Activated naive CD4-positive, alpha-beta T cell treated with anti-CD3 and anti-CD28 coated beads, Interleukin-2, amount 50 U/mL, for 24 hours (primary cell): ENCODE data around the gene MYO5A.
"Not testable (repeated sequence)": the region's sequence is repeated elsewhere in the genome, so short reads cannot be mapped to it uniquely, and the experiment has no call there.

Experiments
- H3K27ac Mint-ChIP-seq: one replicate; pipeline ENCODE4 v1.8.0; 2021; ENCODE audit warnings: mild to moderate bottlenecking, mixed read lengths
- H3K27me3 Mint-ChIP-seq: one replicate; pipeline ENCODE4 v1.8.0; 2021; ENCODE audit warnings: mixed read lengths
- H3K36me3 Mint-ChIP-seq: one replicate; pipeline ENCODE4 v1.8.0; 2021; ENCODE audit warnings: mixed read lengths
- H3K4me1 Mint-ChIP-seq: one replicate; pipeline ENCODE4 v1.8.0; 2021; ENCODE audit warnings: mixed read lengths
- H3K4me3 Mint-ChIP-seq: one replicate; pipeline ENCODE4 v1.8.0; 2021; ENCODE audit warnings: mild to moderate bottlenecking, mixed read lengths
- H3K9me3 Mint-ChIP-seq: one replicate; pipeline ENCODE4 v1.8.0; 2021; ENCODE audit warnings: mixed read lengths

Gene MYO5A

GRCh38 chr15:52436981-52437380 lies 91.7 kb downstream of the MYO5A start:
- H3K27ac Mint-ChIP-seq = no peak overlapping the region
- H3K36me3 Mint-ChIP-seq = peaks cover 8% of the 10 kb centered on the region
- no peaks in the 10 kb centered on the region for H3K9me3 Mint-ChIP-seq
- peaks cover 49% of the 10 kb centered on the region for H3K4me1 Mint-ChIP-seq
- H3K27me3 Mint-ChIP-seq = no peaks in the 10 kb centered on the region
- no peak overlapping the region for H3K4me3 Mint-ChIP-seq

DNA sequence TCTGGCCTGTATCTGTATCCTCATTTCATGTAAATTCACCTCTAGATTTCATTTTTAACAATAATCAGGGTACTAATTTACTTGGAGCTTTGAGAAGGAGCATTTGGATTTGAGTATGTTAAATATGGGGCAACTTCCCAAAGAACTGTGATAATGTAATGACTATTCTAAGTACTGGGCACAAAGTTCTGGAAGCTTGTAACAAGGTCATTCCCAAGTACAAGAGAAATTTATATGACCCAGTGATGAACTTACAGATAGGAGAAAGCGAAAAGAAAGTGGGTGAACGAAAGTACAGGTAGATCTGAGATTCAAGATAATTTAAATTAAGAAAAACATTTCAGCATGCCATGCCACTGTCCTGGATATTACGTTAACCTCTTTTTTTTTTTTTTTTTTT lies 93.8 kb downstream of the MYO5A start:
- Mint-ChIP-seq H3K27ac (no peak overlapping the region), H3K9me3 (no peaks in the 10 kb centered on the region), H3K36me3 (peaks cover 8% of the 10 kb centered on the region), H3K4me1 (peaks cover 33% of the 10 kb centered on the region), H3K27me3 (no peaks in the 10 kb centered on the region), H3K4me3 (no peak overlapping the region)

GRCh38 chr15:52428297-52428696 lies 100.4 kb downstream of the MYO5A start:
- no peak overlapping the region for H3K4me3 Mint-ChIP-seq
- H3K27ac Mint-ChIP-seq = no peak overlapping the region
- peaks cover 4% of the 10 kb centered on the region for H3K36me3 Mint-ChIP-seq
- H3K9me3 Mint-ChIP-seq = no peaks in the 10 kb centered on the region
- H3K27me3 Mint-ChIP-seq = no peaks in the 10 kb centered on the region
- peaks cover 6% of the 10 kb centered on the region for H3K4me1 Mint-ChIP-seq

DNA sequence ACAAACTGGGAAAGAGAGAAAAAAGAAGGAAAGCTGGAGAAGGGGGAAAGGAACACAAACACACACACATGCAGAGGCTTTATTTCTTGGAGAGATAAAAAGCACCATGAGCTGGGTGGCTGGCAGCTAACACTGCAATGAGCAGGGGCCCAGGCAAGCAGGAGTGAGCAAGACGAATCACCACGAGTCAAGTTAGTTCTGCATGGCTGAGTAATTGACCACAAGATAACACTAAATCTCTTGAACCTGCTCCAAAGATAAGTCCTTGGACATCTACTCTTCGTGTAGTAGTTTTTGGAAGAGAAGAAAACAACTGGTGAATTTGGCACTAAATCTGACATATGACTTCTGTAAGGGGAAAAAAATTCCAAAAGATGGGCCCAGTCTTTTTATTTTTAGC lies 100.9 kb downstream of the MYO5A start:
- H3K27me3 Mint-ChIP-seq = no peaks in the 10 kb centered on the region
- H3K36me3 Mint-ChIP-seq = peaks cover 4% of the 10 kb centered on the region
- no peak overlapping the region for H3K4me3 Mint-ChIP-seq
- H3K4me1 Mint-ChIP-seq = peaks cover 3% of the 10 kb centered on the region
- H3K27ac Mint-ChIP-seq = no peak overlapping the region
- no peaks in the 10 kb centered on the region for H3K9me3 Mint-ChIP-seq

- Mint-ChIP-seq H3K36me3 (peaks cover 7% of the 10 kb centered on the region), H3K27ac (no peak overlapping the region), H3K4me1 (no peaks in the 10 kb centered on the region), H3K27me3 (no peaks in the 10 kb centered on the region), H3K9me3 (no peaks in the 10 kb centered on the region), H3K4me3 (no peak overlapping the region)
Measured at GRCh38 chr15:52424856-52425431, 103.7 kb downstream of the MYO5A start.

GRCh38 chr15:52423852-52424251 lies 104.8 kb downstream of the MYO5A start:
- no peak overlapping the region for H3K4me3 Mint-ChIP-seq
- H3K27ac Mint-ChIP-seq = no peak overlapping the region
- no peaks in the 10 kb centered on the region for H3K27me3 Mint-ChIP-seq
- H3K4me1 Mint-ChIP-seq = no peaks in the 10 kb centered on the region
- no peaks in the 10 kb centered on the region for H3K9me3 Mint-ChIP-seq
- H3K36me3 Mint-ChIP-seq = peaks cover 7% of the 10 kb centered on the region

GRCh38 chr15:52422001-52422400 lies 106.7 kb downstream of the MYO5A start:
- Mint-ChIP-seq H3K4me3 (no peak overlapping the region), H3K4me1 (no peaks in the 10 kb centered on the region), H3K27ac (no peak overlapping the region), H3K27me3 (no peaks in the 10 kb centered on the region), H3K9me3 (no peaks in the 10 kb centered on the region), H3K36me3 (peaks cover 5% of the 10 kb centered on the region)

GRCh38 chr15:52421029-52421428 lies 107.7 kb downstream of the MYO5A start:
- no peak overlapping the region for H3K4me3 Mint-ChIP-seq
- peaks cover 5% of the 10 kb centered on the region for H3K36me3 Mint-ChIP-seq
- no peak overlapping the region for H3K27ac Mint-ChIP-seq
- H3K27me3 Mint-ChIP-seq = no peaks in the 10 kb centered on the region
- no peaks in the 10 kb centered on the region for H3K4me1 Mint-ChIP-seq
- no peaks in the 10 kb centered on the region for H3K9me3 Mint-ChIP-seq

- H3K27ac Mint-ChIP-seq = no peak overlapping the region
- no peak overlapping the region for H3K4me3 Mint-ChIP-seq
- H3K9me3 Mint-ChIP-seq = no peaks in the 10 kb centered on the region
- H3K36me3 Mint-ChIP-seq = peaks cover 5% of the 10 kb centered on the region
- no peaks in the 10 kb centered on the region for H3K27me3 Mint-ChIP-seq
- H3K4me1 Mint-ChIP-seq = no peaks in the 10 kb centered on the region
Measured at GRCh38 chr15:52419494-52419893, 109.2 kb downstream of the MYO5A start.

DNA sequence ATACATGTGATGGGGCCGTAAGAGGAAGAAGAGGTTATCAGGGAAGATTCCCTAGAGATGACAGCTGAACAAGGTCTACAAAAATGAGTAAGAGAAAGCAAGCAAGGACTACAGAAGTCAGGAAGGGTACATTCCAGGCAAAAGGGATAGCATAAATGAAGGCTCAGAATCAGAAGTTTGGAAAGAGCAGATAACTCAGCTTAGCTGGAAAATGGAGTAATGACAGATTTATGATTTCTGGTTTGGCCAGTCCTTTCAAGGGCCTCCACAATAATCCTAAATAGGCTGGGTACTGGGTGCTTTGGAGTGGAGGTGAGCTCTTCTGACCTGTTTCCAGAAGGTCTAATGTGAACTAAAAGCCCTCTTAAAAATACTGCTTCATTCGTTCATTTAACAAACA lies 110.7 kb downstream of the MYO5A start:
- Mint-ChIP-seq H3K9me3 (no peaks in the 10 kb centered on the region), H3K4me3 (no peak overlapping the region), H3K4me1 (no peaks in the 10 kb centered on the region), H3K36me3 (peaks cover 5% of the 10 kb centered on the region), H3K27ac (no peak overlapping the region), H3K27me3 (no peaks in the 10 kb centered on the region)

- H3K9me3 Mint-ChIP-seq = no peaks in the 10 kb centered on the region
- no peaks in the 10 kb centered on the region for H3K27me3 Mint-ChIP-seq
- H3K4me1 Mint-ChIP-seq = no peaks in the 10 kb centered on the region
- H3K4me3 Mint-ChIP-seq = no peak overlapping the region
- H3K27ac Mint-ChIP-seq = no peak overlapping the region
- peaks cover 4% of the 10 kb centered on the region for H3K36me3 Mint-ChIP-seq
Measured at GRCh38 chr15:52417521-52417920, 111.2 kb downstream of the MYO5A start.

- H3K9me3 Mint-ChIP-seq, H3K27ac Mint-ChIP-seq, H3K4me1 Mint-ChIP-seq, H3K36me3 Mint-ChIP-seq, H3K27me3 Mint-ChIP-seq, H3K4me3 Mint-ChIP-seq: not testable (repeated sequence)
Measured at GRCh38 chr15:52416566-52416965, 112.1 kb downstream of the MYO5A start.

DNA sequence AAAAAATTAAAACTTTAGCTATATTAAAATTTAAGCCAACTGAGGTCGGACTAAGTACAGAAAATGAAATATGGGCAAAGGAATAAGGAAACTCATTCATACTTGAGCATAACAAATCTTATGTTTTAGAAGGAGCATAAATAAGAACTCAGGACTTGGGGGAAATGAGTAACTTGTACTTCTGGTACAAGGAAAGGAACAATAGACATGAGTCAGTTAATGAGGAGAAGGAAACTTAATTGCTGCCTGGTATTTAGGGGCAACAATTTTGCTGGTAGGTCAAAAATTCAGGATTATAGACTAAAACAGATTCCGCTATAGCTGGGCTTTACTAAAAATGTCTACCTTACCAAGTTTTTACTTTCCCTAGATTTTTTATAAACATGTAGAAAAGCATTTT lies 113.1 kb downstream of the MYO5A start:
- H3K4me1 Mint-ChIP-seq = no peaks in the 10 kb centered on the region
- no peaks in the 10 kb centered on the region for H3K9me3 Mint-ChIP-seq
- no peak overlapping the region for H3K4me3 Mint-ChIP-seq
- H3K27ac Mint-ChIP-seq = no peak overlapping the region
- H3K36me3 Mint-ChIP-seq = no peaks in the 10 kb centered on the region
- no peaks in the 10 kb centered on the region for H3K27me3 Mint-ChIP-seq

DNA sequence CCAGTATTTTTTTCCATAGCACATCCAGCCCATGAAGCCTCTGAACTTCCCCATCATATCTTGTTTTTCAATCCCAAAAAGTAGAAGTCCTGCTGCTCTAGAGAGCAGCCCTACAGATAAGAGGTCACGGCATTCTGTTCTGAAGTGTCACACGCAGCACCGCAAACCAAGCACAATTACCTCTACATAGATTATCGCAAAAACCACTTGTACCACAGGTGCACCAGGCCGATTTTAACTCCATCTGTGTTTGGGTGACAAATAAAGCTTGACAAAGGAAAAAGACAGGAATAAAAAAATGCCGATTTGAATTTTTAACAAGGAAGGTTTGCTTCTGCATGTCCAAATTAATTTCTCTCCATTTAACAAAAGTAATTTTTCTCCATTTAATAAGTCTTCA lies 113.7 kb downstream of the MYO5A start:
- Mint-ChIP-seq H3K4me1 (no peaks in the 10 kb centered on the region), H3K27ac (no peak overlapping the region), H3K4me3 (no peak overlapping the region), H3K9me3 (no peaks in the 10 kb centered on the region), H3K27me3 (no peaks in the 10 kb centered on the region), H3K36me3 (peaks cover 2% of the 10 kb centered on the region)

- Mint-ChIP-seq H3K4me3 (no peak overlapping the region), H3K9me3 (no peaks in the 10 kb centered on the region), H3K4me1 (no peaks in the 10 kb centered on the region), H3K27me3 (no peaks in the 10 kb centered on the region), H3K27ac (no peak overlapping the region), H3K36me3 (peaks cover 14% of the 10 kb centered on the region)
Measured at GRCh38 chr15:52408823-52409222, 119.9 kb downstream of the MYO5A start.

GRCh38 chr15:52407374-52407773 lies 121.3 kb downstream of the MYO5A start:
- Mint-ChIP-seq H3K27ac (no peak overlapping the region), H3K9me3 (no peaks in the 10 kb centered on the region), H3K4me3 (no peak overlapping the region), H3K36me3 (peaks cover 21% of the 10 kb centered on the region), H3K4me1 (no peaks in the 10 kb centered on the region), H3K27me3 (no peaks in the 10 kb centered on the region)

GRCh38 chr15:52406601-52407000 lies 122.1 kb downstream of the MYO5A start:
- Mint-ChIP-seq H3K4me3 (no peak overlapping the region), H3K36me3 (peaks cover 21% of the 10 kb centered on the region), H3K9me3 (no peaks in the 10 kb centered on the region), H3K27me3 (no peaks in the 10 kb centered on the region), H3K27ac (no peak overlapping the region), H3K4me1 (no peaks in the 10 kb centered on the region)
